Neuronal stem cell (in vitro differentiated cells): ENCODE measurements around the gene GAK.
A peak's percentile ranks its signal among the peaks of the same experiment; 100 is the strongest.

Experiments used
- DNase-seq: peaks from one replicate; pipeline ENCODE4 v3.0.0-alpha.2; 2013; ENCODE audit warnings: low spot score
- H2AFZ ChIP-seq: one replicate; pipeline ENCODE4 v1.6.1; 2013; ENCODE audit warnings: mild to moderate bottlenecking, low read length, inconsistent platforms
- H2AK5ac ChIP-seq: 2 replicates; pipeline ENCODE4 v1.6.1; 2013; ENCODE audit warnings: low read depth, mild to moderate bottlenecking, inconsistent platforms, low read length, moderate library complexity, mixed read lengths
- H2BK120ac ChIP-seq: 2 replicates; pipeline ENCODE4 v1.6.1; 2013; ENCODE audit warnings: low read depth, mild to moderate bottlenecking, inconsistent platforms, low read length, moderate library complexity, mixed read lengths
- H2BK12ac ChIP-seq: one replicate; pipeline ENCODE4 v1.6.1; 2013; ENCODE audit warnings: low read length, inconsistent platforms
- H2BK15ac ChIP-seq: 2 replicates; pipeline ENCODE4 v1.6.1; 2013; ENCODE audit warnings: mild to moderate bottlenecking, low read length, inconsistent platforms, mixed read lengths
- H2BK5ac ChIP-seq: one replicate; pipeline ENCODE4 v1.6.1; 2013; ENCODE audit warnings: inconsistent platforms, mild to moderate bottlenecking, low read length, moderate library complexity
- H3K14ac ChIP-seq: one replicate; pipeline ENCODE4 v1.6.1; 2013; ENCODE audit warnings: low read length, inconsistent platforms
- H3K18ac ChIP-seq: 2 replicates; pipeline ENCODE4 v1.6.1; 2013; ENCODE audit warnings: low read length, inconsistent platforms
- H3K23ac ChIP-seq: 2 replicates; pipeline ENCODE4 v1.6.1; 2013; ENCODE audit warnings: low read depth, mild to moderate bottlenecking, mixed read lengths, low read length, inconsistent platforms; ENCODE audit not compliant: poor library complexity
- H3K27ac ChIP-seq: replicated peaks from 3 replicates; pipeline ENCODE4 v1.5.1; 2013; ENCODE audit warnings: low read length, inconsistent platforms
- H3K27me3 ChIP-seq, 3 experiments: 2 replicates each; pipeline ENCODE4 v1.6.1; 2013; ENCODE audit warnings: low read length in 3 of 3, mild to moderate bottlenecking in 2 of 3, inconsistent platforms in 1 of 3, low read depth in 1 of 3, mixed read lengths in 1 of 3, moderate library complexity in 1 of 3; ENCODE audit not compliant: control insufficient read depth in 3 of 3, insufficient read depth in 3 of 3
- H3K36me3 ChIP-seq, 2 donors: replicated peaks in 1 of 2; 2 replicates each; pipeline ENCODE4 v1.6.1; 2013; ENCODE audit warnings: low read length in 2 of 2; ENCODE audit not compliant: control insufficient read depth in 2 of 2, insufficient read depth in 2 of 2
- H3K4ac ChIP-seq: 2 replicates; pipeline ENCODE4 v1.6.1; 2013; ENCODE audit warnings: inconsistent platforms, mild to moderate bottlenecking, low read length, moderate library complexity
- H3K4me1 ChIP-seq, 2 donors: 1 replicate in 1 of 2; 2 replicates in 1 of 2; pipeline ENCODE4 v1.6.1; 2013; ENCODE audit warnings: low read length in 2 of 2, low read depth in 1 of 2; ENCODE audit not compliant: control insufficient read depth in 2 of 2, insufficient read depth in 1 of 2
- H3K4me2 ChIP-seq: one replicate; pipeline ENCODE4 v1.6.1; 2013; ENCODE audit warnings: mild to moderate bottlenecking, low read length, inconsistent platforms; ENCODE audit not compliant: insufficient read depth, poor library complexity, severe bottlenecking
- H3K4me3 ChIP-seq, 2 donors: 2 replicates each; pipeline ENCODE4 v1.5.1; 2013; ENCODE audit warnings: low read length in 2 of 2, mild to moderate bottlenecking in 2 of 2, inconsistent platforms in 1 of 2, moderate library complexity in 1 of 2
- H3K79me1 ChIP-seq: one replicate; pipeline ENCODE4 v1.6.1; 2013; ENCODE audit warnings: low read depth, mild to moderate bottlenecking, inconsistent platforms, low read length, moderate library complexity
- H3K9ac ChIP-seq: one replicate; pipeline ENCODE4 v1.6.1; 2013; ENCODE audit warnings: mild to moderate bottlenecking, low read depth, low read length, inconsistent platforms; ENCODE audit not compliant: poor library complexity
- H3K9me3 ChIP-seq, 2 donors: replicated peaks in 1 of 2; 2 replicates each; pipeline versions ENCODE3 to v1.6.1; 2013; ENCODE audit warnings: low read length in 2 of 2, mild to moderate bottlenecking in 2 of 2, inconsistent platforms in 1 of 2, low read depth in 1 of 2, mixed read lengths in 1 of 2, moderate library complexity in 1 of 2; ENCODE audit not compliant: control insufficient read depth in 2 of 2, insufficient read depth in 1 of 2
- H4K8ac ChIP-seq: one replicate; pipeline ENCODE4 v1.6.1; 2013; ENCODE audit warnings: low read depth, mild to moderate bottlenecking, inconsistent platforms, low read length, moderate library complexity
- H4K91ac ChIP-seq: one replicate; pipeline ENCODE4 v1.6.1; 2013; ENCODE audit warnings: low read length, low read depth, mild to moderate bottlenecking, inconsistent platforms; ENCODE audit not compliant: poor library complexity
- WGBS, 2 donors: extraction: QIAGEN DNeasy Blood & Tissue Kit; methylation state at CpG; one replicate each; pipeline ENCODE4 v1.1.7; 2013; ENCODE audit warnings: missing lambda C conversion rate in 2 of 2, mixed read lengths in 1 of 2; ENCODE audit not compliant: insufficient read length in 2 of 2, insufficient replicate concordance in 1 of 2; ENCODE audit errors: extremely low coverage in 2 of 2; 5-methylcytosine and 5-hydroxymethylcytosine counted together

Gene GAK

DNA sequence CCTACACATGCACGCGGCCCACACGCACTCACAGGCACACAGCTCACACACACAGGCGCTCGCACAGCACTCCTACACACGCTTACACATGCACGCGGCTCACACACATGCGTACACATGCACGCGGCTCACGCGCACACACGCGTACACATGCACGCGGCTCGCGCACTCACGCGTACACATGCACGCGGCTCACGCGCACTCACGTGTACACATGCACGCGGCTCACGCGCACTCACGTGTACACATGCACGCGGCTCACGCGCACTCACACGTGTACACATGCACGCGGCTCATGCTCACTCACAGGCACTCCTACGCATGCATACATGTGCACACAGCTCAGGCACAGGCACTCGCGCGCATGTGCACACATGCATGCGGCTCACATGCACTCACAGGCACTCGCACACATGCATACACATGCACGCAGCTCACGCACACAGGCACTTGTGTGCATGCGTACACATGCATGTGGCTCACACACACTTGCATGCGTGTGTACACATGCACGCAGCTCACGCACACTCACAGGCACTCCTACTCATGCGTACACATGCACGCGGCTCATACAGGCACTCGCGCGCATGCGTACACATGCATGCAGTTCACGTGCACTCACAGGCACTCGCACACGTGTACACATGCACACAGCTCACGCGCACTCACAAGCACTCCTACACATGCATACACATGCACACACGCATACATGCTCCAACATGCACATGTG lies 44.9 kb downstream of the GAK start:
- peak overlapping the region; percentile 94 for H3K23ac ChIP-seq
- peak overlapping the region; percentile 77 for H2BK12ac ChIP-seq
- no peak overlapping the region for H2AFZ ChIP-seq
- H3K4me2 ChIP-seq = no peak overlapping the region
- H3K9ac ChIP-seq = peak overlapping the region; percentile 87
- H2AK5ac ChIP-seq = no peak overlapping the region
- H2BK120ac ChIP-seq = no peak overlapping the region
- H3K4me1 ChIP-seq = peaks cover 0 to 3% of the 10 kb centered on the region in 2 donors
- no CpG with 5 or more reads among the region's 63 CpGs for WGBS, 2 donors
- H3K14ac ChIP-seq = peak overlapping the region; percentile 96
- H3K27me3 ChIP-seq = peaks cover 0 to 2% (median 0%) of the 10 kb centered on the region in 3 experiments
- H3K4me3 ChIP-seq = peak overlapping the region in 1 of 2 donors; percentile 62
- H2BK5ac ChIP-seq = no peak overlapping the region
- peaks cover 0 to 10% of the 10 kb centered on the region in 2 donors for H3K9me3 ChIP-seq
- no peak overlapping the region for H3K18ac ChIP-seq
- DNase-seq = no peak
- no peak overlapping the region for H3K27ac ChIP-seq
- peaks cover 27 to 82% of the 10 kb centered on the region in 2 donors for H3K36me3 ChIP-seq
- no peak overlapping the region for H3K4ac ChIP-seq
- H4K91ac ChIP-seq = peak overlapping the region; percentile 94
- H3K79me1 ChIP-seq = peaks cover 7% of the 10 kb centered on the region
- no peak overlapping the region for H2BK15ac ChIP-seq
- H4K8ac ChIP-seq = peak overlapping the region; percentile 76

DNA sequence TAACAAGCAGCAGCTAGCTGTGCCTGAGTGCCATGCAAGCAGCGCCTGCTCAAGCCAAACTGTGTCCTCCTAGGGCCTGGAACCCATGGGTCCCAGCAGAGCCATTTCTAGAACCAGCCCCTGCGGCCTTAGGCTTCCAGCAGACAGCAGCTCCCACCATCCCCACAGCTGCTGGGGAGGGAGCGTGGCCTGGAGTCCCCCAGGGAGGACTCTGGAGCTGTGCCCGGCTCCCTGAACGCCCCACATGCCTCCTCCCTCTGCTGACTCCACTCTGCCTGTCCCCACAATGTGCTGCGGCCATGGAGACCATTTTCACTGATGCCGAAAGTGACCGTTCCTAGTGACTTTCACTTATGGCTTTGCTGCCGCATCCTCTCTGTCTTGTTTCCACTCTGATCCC lies 45.9 kb downstream of the GAK start:
- Histone ChIP-seq H3K9me3 (peaks cover 0 to 10% of the 10 kb centered on the region in 2 donors), H3K79me1 (peaks cover 9% of the 10 kb centered on the region), H3K27me3 (peaks cover 0 to 2% (median 0%) of the 10 kb centered on the region in 3 experiments), H3K9ac (no peak overlapping the region), H3K27ac (no peak overlapping the region), H4K91ac (peak overlapping the region; percentile 59), H3K23ac (no peak overlapping the region), H3K4ac (no peak overlapping the region), H2AFZ (no peak overlapping the region), H2BK5ac (no peak overlapping the region), H3K4me2 (no peak overlapping the region), H2BK12ac (no peak overlapping the region), H4K8ac (no peak overlapping the region), H3K4me3 (no peak overlapping the region), H3K4me1 (peaks cover 0 to 2% of the 10 kb centered on the region in 2 donors), H2AK5ac (no peak overlapping the region), H2BK15ac (no peak overlapping the region), H3K36me3 (peaks cover 34 to 89% of the 10 kb centered on the region in 2 donors), H3K18ac (no peak overlapping the region), H3K14ac (no peak overlapping the region), H2BK120ac (no peak overlapping the region)
- no peak for DNase-seq
- no CpG with 5 or more reads among the region's 9 CpGs for WGBS, 2 donors

DNA sequence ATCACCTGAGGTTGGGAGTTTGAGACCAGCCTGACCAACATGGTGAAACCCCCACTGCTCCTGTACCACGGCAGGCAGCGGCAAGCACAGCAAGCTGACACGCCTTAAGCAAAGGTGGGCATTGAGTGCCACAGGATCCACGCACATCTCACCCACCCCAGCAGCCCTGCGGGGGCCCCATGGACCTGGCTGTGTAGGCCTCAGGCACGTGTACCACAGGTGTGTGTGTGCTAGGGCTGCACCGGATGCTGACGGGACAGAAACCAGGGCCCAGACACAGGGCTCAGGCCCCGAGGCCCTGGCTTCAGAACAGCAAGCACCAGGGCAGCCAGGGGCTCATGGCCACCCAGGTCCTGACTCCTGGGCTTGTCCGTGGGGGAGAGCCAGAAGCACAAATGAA lies 46.8 kb downstream of the GAK start:
- Histone ChIP-seq H2BK5ac (no peak overlapping the region), H3K79me1 (peaks cover 9% of the 10 kb centered on the region), H2AFZ (no peak overlapping the region), H2AK5ac (no peak overlapping the region), H3K4ac (no peak overlapping the region), H3K27ac (no peak overlapping the region), H3K23ac (no peak overlapping the region), H2BK120ac (no peak overlapping the region), H3K4me2 (no peak overlapping the region), H2BK12ac (no peak overlapping the region), H3K4me1 (peaks cover 0 to 2% of the 10 kb centered on the region in 2 donors), H2BK15ac (no peak overlapping the region), H3K4me3 (no peak overlapping the region), H3K9ac (no peak overlapping the region), H3K27me3 (peaks cover 0 to 2% (median 0%) of the 10 kb centered on the region in 3 experiments), H3K18ac (no peak overlapping the region), H3K9me3 (peaks cover 0 to 10% of the 10 kb centered on the region in 2 donors), H3K36me3 (peaks cover 34 to 94% of the 10 kb centered on the region in 2 donors), H3K14ac (no peak overlapping the region), H4K91ac (no peak overlapping the region), H4K8ac (no peak overlapping the region)
- DNase-seq = no peak
- WGBS, 2 donors = no CpG with 5 or more reads among the region's 10 CpGs

DNA sequence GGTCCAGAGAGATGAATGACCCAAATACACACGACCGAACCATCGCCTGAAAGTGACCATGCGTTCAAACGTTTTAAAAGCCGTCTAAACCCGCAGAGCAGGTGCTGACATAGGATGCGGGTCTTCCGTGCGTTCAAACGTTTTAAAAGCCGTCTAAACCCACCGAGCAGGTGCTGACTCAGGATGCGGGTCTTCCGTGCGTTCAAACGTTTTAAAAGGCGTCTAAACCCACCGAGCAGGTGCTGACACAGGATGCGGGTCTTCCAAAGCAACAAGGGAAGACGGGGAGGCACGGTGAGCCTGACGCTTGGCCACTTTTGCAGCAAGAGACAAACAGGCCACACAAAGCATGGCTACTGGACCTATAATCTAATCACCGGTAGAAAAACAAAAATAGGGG lies 47.2 kb downstream of the GAK start:
- H3K9me3 ChIP-seq = peaks cover 0 to 10% of the 10 kb centered on the region in 2 donors
- H3K27me3 ChIP-seq = peaks cover 0 to 2% (median 0%) of the 10 kb centered on the region in 3 experiments
- no peak overlapping the region for H2BK15ac ChIP-seq
- H3K4ac ChIP-seq = no peak overlapping the region
- no peak overlapping the region for H3K14ac ChIP-seq
- H4K8ac ChIP-seq = no peak overlapping the region
- H3K27ac ChIP-seq = no peak overlapping the region
- no peak overlapping the region for H2BK5ac ChIP-seq
- no peak overlapping the region for H3K18ac ChIP-seq
- no peak overlapping the region for H2AK5ac ChIP-seq
- H3K79me1 ChIP-seq = peaks cover 9% of the 10 kb centered on the region
- H3K23ac ChIP-seq = no peak overlapping the region
- no peak overlapping the region for H2BK12ac ChIP-seq
- H2BK120ac ChIP-seq = no peak overlapping the region
- no peak for DNase-seq
- H4K91ac ChIP-seq = no peak overlapping the region
- no peak overlapping the region for H3K9ac ChIP-seq
- H3K4me3 ChIP-seq = no peak overlapping the region
- H3K4me1 ChIP-seq = peaks cover 0 to 2% of the 10 kb centered on the region in 2 donors
- no CpG with 5 or more reads among the region's 24 CpGs for WGBS, 2 donors
- H3K36me3 ChIP-seq = peaks cover 34 to 94% of the 10 kb centered on the region in 2 donors
- H2AFZ ChIP-seq = no peak overlapping the region
- no peak overlapping the region for H3K4me2 ChIP-seq
